Activated naive CD4-positive, alpha-beta T cell treated with Interleukin-2 at 50 U/mL for 16 hours (primary cell): ENCODE measurements around the gene GRIK1.
"Not testable (repeated sequence)": the region's sequence is repeated elsewhere in the genome, so short reads cannot be mapped to it uniquely, and the experiment has no call there.

ENCODE experiments used
- DNase-seq: peaks from one replicate; pipeline ENCODE4 v3.0.0-alpha.2; 2020

The GRIK1 gene

DNA sequence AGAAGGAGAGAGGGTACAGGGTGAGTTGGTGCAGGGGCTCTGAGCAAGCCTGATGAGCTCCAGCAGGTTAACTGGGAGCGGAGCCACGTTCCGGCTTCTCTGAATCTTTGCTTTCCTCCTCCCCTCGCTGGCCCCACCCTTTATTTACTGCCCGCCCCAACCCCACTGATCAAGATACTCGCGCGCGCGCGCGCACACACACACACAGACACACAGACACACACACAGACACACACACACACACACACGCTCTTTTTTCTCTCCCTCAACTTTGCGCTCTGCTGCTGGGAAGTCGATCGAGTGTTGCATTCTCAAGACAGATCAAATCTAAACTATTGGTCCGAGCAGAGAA lies at the start of gene GRIK1:
GRIK1 (minus strand) TSS at position 73 of the 352 bp plus-strand sequence.
- no peak for DNase-seq

DNA sequence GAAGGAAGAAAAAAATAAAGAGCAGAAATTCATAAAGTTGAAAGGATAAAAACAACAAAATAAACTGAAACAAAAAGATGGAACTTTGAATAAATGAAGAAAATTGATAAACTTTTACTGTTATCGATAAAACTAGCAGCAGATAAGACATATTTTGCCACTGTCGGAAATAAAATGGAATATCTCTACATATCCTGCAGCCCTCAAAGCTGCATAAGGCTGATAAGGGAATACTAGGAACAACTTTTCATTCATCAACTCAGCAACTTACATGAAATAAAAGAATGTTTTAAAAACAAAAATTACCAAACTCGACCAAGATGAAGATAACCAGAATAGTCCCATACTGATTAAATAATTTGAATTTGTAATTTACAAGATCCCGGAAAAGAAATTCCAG lies 48.0 kb upstream of the GRIK1 start:
- no peak for DNase-seq

DNA sequence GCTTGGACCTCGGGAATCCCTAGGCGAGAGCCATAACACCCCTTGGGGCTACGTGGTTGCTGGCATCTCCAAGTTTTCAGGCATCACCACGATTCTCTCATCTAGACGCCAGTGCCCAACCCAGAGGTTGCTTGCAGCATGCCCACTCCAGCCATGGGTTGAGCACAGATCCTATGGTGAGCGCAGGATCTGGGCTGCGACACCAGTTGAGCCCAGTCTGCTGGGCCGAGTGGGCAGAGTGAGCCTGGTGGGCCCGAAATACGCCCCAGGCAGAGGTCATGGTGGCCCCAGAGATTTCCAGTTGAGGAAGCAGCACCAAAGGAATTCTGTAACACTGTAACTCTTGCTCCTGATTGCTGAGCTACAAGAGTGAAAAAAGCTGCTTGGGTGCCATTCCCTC lies 46.1 kb upstream of the GRIK1 start:
- DNase-seq, result no peak

DNA sequence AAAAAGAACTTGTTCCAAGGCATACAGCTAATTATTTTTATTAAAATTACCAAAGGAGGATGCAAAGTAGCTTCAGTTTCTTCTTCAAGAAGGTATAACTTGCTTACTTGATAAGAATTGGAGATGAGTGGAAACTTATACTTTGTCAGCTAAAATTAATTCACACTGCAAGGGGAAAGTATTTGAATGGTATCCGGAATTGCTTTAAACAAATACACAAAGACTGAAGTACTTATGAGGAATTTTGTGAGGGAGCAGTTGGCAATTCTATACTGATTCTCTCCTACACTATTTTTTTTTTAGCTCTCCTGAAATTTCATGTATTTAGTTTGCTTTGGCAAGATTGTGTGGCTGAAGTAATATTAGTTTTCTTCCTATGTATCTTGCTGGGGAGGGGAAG lies 39.2 kb upstream of the GRIK1 start:
- no peak for DNase-seq

DNA sequence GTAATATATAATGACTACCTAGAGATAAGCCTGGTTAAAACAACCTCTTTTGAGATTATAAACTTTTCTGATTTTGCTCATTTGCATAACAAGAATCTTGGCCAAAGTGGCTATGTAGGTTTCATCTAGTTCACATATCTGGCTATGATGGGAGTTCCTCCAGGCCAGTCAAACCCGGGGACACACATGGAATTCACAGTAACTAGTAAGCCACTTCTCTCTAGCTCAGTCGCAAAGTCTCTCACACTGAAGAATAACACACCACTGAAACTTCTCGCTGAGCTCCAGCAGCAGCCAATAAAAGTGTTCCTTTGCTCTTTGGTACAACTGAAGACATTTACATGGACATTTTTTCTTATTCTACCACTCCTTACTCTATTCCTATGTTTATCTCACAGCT lies 36.0 kb upstream of the GRIK1 start:
- no peak for DNase-seq

DNA sequence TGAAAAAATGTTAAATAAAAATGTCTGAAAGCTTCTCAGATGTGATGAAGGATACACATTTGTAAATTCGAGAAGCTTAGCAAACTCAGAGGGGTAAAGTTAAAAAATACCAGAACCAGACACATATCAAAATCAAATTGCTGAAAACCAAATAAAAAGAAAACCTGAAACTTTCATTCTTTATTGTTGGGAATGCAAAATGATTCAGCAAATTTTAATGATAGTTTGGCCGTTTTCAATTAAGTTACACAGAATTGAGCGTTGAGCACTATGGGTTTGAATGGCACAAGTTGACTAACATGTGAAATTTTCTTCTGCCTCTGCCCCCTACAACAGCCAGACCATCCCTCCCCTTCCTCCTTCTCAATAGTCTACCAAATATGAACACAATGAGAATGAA lies 33.5 kb upstream of the GRIK1 start:
- no peak for DNase-seq

DNA sequence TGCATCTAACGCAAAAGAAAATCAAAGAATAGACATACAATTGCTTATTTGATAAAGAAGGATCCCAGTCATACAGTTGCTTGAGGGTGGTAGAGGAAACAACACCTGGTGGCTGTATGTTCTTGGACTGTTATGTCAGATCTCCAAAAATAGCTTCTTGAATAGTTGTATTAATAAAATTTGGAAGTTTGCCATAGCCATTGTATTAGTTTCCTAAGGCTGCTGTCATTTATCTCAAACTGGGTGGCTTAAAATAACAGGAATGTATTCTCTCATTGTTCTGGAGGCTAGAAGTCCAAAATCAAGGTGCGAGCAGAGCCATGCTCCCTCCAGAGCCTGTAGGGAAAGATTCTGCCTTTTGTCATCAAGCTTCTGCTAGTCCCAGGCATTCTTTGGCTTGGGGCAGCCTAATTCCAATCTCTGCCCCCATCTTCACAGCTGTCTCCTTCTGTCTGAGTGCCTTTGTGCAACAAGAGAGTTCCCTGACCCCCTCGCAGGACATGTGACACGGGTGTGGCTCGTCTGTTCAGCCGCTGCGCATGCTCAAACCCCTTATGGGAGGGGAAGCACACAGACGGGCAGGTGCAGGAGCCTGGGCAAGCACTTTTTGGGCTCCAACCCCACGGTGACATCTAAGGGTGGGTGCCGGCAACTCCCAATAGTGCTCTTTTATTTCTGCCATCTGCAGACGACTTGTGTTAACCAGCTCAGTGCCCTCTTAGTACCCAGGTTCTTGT lies 21.7 kb upstream of the GRIK1 start:
- DNase-seq, result no peak

DNA sequence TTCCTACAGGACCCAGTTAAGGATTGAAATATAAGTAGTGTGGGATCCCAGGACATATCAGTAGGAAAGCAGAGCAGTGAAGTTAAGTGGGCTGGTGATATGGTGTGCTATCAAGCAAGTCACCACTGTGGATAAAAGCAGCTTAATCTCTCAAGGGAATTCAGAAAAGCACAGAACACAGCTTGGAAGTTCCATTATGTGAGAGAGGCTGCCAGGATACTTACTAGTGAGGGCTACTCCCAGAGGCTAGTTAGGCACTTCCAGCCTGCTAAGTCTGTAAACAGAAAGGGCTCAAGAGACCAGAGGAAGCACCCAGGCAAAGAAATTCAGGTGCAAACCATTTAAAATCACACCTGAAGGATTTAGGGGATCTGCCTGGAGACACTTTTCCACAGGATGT lies 18.8 kb upstream of the GRIK1 start:
- DNase-seq, result no peak

DNA sequence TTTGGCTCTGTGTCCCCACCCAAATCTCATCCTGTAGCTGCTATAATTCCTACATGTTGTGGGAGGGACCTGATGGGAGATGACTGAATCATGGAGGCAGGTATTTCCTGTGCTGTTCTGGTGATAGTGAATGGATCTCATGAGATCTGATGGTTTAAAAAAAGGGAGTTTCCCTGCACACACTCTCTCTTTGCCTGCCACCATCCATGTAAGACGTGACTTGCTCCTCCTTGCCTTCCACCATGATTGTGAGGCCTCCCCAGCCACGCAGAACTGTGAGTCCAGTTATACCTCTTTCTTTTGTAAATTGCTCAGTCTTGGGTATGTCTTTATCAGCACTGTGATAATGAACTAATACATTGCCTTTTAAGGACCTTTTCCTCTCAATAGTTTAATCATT lies 18.2 kb upstream of the GRIK1 start:
- DNase-seq, result not testable (repeated sequence)

DNA sequence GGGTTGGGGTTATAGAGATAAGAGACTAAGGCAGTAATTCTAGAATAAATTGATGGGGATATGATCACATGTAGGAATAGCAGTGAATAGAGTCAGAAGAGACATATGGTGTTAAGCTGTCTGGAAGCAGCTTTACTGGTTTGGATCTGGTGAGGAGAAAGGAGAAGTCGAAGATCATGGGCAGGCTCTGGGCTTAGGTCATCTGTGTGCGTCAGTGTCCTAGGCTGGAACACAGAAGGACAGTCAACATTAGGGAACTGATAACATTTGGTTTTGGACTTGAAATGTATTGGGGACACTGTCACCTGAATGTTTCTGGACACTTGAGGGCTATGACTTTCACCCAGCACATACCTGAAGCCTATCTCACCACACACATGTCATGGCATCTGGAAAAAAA lies 13.9 kb upstream of the GRIK1 start:
- DNase-seq, result no peak

DNA sequence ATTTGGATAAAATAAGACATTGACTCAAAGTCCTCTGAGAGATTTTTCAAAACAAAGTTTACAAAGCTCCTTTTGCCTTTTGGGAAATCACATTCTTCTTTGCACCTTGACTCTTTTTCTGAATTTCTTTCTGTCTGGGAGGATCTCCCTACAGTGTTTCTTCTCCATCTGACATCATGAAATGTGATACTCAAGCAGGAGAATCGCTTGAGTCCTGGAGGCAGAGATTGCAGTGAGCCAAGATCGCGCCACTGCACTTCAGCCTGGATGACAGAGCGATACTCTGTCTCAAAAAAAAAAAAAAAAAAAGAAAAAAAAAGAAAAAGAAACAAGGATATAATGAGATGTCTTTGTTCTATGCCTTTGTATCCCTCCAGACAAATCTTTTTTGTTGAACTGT lies 13.3 kb upstream of the GRIK1 start:
- no peak for DNase-seq

DNA sequence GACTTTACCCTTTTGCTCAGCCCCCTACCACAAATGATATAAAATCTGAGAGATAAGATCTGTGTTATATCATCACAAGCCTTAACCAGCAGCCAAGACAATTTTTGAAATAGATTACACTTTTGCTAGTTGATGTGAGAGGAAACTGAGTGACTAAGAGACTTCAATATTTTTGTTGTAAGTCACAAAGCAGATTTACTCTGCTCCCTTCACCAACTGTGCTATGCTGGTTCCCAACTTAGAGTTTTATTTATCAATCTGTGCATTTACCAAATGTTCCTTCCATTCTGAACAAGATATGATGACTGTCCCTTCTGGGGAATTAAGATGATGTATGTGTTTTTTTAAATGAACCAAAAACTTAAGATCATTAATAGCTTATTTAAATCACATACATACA lies 12.1 kb upstream of the GRIK1 start:
- DNase-seq, result no peak

DNA sequence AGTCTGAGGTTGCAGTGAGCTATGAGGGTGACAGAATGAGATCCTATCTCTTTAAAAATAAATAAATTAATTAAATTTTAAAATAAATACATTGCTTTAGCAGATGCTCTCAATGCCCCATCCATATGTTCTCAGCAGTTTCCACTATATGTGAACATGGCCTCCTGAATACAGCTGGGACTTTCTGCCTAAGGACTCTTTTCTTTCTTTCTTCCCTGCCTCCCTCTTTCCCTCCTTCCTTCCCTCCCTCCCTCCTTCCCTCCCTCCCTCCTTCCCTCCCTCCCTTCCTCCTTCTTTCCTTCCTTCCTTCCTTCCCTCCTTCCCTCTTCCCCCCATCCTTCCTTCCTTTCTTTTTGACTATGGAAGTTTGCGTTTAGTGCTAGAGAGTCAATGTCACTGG lies 10.2 kb upstream of the GRIK1 start:
- no peak for DNase-seq

DNA sequence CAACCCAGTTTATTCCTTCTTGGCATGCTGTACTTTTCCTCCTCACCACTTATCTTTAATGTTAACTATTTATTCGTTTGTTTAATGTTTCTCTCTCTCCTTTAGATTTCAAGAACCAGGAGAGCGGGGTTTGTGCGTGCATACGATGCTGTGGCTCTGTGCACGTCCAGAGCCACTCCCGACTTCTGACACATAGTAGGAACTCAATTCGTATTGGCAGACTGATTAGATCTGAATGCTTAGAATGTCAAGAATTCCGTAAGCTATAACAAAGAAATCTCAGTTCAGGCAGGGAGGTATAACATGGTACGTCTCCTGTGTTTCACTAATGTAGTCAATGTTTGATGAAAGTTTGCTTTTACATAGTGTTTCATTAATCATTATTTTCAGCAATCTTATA lies 7.3 kb upstream of the GRIK1 start:
- DNase-seq, result no peak

DNA sequence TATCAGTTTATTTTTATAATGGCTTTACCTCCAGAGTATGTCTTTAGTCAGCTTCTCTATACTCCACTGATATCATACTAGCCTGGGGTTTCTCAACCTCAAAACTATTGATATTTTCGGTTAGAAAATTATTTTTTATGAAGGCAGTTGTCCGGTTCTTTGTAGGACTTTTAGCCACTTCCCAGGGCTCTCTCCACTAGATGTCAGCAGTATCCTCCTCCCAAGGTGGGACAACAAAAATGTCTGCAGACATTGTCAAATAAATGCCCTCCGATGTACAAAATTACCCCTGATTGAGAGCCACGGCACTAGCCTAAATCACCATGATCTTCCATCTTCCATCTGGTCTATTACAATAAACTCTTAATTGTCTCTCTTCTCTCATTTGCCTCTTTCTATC lies 4.1 kb upstream of the GRIK1 start:
- no peak for DNase-seq

DNA sequence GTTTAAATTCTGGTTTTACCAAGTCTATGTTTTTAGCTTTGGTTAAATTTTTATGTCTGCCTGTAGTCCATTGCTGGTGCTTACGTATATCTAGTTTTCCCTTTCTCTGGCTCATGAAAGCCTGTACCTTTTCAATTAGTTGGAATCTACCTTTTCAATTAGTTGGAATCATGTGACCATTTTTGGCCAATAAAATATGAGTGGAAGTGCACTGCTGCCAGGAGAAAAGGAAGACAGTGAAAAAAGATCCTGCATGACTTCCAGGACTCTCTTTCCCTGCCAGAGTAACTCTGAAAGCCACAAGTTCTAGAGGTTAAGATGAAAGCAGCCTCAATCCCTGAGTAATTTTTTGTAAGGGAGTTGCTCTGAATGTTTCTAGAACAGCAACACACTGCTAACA lies 2.2 kb upstream of the GRIK1 start:
- DNase-seq, result no peak

DNA sequence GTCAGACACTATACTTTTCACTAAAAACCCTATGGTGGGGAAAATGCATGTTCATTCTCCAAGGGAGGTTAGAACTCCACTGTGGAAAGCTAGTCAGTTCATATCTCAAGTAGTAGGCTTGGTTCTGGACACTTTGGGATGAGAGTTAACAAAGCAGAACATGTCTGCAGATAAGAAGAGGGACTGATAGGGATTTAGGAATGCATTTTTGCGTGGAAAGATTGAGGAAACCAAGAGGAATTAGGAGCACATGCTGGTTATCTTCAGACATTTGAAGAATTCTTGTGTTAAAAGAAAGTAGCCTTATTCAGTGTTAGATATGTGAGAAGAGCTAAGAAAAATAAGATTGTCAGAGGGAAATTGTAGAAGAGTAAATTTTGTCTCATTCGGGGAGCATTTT lies 1.2 kb upstream of the GRIK1 start:
- no peak for DNase-seq

DNA sequence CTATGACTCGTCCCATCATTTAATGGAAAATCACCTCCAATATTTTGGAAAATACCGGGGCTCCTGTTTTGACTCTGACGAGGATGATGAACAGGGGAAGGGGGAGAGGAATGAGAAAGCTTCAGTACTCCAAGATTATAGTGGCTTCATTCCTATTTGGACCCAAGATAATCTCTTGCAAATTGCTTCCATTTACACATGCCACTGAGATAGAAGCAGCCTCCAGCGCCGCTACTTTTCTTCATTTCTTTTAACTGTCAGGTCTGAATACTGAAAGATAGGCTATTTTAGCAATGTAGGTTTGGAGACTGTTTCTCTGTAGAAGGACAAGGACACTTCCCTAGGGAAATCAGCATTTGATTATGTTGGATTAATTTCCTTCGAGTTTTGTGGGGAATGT lies 565 bp upstream of the GRIK1 start:
- no peak for DNase-seq

DNA sequence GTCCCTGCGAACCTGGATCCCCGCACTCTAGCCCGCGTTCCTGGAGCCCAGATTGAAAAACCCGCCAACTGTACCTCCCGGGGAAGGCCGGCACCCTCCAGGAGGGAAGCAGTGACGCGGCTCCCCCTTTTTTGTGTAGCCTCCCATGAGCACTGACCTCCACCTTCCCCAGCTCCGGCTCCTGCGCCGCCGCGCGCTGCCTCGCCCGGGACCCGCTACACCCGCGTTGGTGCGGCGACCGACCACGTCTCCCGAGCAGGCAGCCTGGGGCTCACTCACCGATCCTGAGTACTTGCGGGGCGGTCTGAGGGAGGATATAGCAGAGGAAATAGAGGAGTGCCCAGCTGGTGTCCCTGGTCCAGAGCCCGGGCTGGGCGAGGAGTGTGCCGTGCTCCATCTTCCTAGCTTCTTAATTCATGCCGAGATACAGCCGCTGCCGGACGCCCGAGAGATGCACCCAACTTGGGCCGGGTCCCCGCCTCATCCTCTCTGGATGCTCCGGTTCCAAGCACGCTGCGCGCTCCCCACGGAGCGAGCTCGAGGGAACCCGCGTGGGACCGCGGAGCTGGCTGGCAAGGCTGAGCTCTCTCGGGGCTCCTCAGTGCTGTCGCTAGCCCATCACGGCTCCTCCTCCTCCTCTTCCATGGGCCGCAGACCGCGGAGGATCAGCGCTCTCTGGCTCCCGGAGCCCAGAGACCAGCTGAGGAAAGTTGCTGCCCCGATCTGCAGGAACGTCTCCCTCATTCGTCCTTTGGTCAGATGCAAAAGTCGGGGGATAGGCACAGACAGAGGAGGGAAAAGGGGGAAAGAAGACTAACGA lies 482 bp downstream of the GRIK1 start:
- no peak for DNase-seq

DNA sequence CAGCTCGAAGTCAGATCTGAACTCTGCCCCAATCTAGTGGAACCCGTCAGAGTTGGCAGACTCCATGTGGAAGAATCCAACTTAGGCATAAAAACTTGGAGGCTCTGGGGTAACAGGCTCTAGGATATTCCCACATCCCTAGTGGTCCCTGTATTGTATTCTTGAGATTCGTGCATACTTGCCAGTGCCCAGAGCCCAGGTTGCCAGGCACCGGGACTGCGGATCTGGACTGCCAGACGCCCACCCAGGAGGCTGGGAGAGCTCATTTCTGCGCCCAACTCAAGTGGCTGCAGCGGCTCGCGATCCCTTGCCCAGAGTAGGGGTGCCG lies 1.1 kb downstream of the GRIK1 start:
- no peak for DNase-seq

DNA sequence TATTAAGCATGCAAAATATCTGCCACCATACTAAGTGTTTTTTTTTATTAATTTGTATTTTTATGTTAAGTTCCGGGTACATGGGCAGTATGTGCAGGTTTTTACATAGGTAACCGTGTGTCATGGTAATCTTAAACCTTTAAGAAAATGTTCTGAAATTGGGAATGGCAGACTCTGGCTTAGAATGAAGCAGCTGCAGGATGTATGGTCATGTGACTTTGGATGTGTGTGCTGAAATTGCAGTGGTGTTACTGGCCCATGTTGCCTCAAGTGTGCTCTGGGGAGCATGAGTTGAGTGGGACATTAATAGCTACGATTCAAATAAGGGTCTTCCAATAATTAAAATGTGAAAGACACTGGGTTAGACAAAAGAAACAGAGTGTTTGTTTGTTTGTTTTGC lies 6.7 kb downstream of the GRIK1 start:
- no peak for DNase-seq

DNA sequence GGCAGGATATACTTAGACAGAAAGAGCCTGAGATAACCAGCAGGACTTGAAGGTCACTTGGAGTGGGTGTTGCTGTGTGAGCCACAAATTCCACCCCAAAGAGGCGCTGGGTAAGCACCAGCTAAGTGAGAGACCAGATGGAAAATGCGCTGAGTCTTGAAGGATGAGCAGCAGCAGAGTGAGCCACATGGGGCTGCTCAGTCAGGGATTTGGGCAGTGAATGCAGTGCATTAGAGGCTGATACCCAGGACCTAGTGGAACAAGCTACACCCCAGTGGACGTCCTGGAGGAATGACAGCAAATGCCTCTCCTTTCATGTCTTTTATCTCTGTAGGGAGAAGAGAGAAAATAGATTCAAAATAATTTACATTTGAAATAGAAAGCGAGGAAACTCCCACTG lies 11.3 kb downstream of the GRIK1 start:
- DNase-seq, result no peak

DNA sequence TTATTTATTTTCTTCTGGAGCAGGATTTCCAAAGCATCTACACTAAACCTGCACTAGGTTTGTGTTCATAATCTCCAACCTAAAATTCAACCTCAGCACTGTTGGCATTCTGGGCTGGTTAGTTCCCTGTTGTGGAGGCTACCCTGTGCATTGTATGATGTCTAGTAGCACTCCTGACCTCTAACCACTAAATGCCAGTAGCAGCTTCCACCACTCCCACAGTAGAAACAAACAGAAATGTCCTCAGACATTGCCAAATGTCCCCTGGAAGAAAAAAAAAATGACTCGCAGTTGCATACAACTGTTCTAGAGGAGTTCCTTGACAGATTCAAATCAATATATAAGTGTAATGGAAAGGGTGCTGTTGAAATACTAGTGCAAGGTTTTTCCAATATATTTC lies 18.9 kb downstream of the GRIK1 start:
- DNase-seq, result no peak

DNA sequence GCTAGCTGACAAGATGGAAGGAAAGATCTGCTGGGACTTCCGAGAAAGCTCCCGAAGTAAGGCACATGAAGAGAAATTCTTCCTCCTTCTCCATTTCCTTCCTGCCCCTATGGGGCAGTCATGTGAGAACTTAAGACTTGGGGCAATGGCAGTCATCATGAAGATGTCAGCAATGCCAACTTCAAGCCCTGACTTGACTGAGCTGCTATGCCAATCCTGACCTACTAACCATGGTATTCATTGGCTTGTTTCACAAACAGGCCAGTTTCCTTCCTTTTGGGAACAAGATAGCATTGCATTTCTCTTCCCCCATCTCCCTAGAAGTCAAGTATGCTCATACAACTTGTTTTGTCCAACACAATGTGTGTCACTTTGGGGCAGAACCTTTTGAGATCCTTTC lies 25.5 kb downstream of the GRIK1 start:
- no peak for DNase-seq

DNA sequence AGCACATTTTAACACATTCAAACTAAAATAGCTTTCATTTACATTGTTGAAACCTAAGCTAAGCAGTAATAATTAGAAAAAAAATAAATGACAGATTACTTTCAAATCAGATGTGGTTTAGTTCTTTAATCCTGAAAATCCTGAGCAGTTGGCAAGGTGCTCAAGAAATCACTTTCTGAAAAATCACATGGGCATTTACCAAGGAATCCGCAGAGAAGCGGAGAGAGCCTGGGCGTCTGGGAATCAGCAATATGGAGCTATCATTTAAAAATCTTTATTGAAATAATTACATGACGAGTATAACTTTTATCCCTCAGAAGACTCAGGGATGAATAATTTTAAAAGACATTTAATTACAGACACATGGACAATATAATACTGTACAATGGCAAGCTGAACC lies 30.2 kb downstream of the GRIK1 start:
- no peak for DNase-seq
